LNCAP (cell line): ENCODE data around the gene SLC35C1.

Experiments
- CTCF ChIP-seq: fragments of 450-650 bp; IDR thresholded peaks from 2 replicates; pipeline ENCODE4 v1.5.1; 2017; ENCODE audit warnings: mild to moderate bottlenecking

SLC35C1 gene

GRCh38 chr11:45804761-45805304, at the start of gene SLC35C1:
Gene SLC35C1, plus strand, starts transcription at chr11:45805149. Its CDS starts 653 bp downstream, at chr11:45805802.
- TF ChIP-seq CTCF = no peak; the same call in 1 of the 2 replicates

- TF ChIP-seq CTCF = no peak
These were observed 49.6 kb upstream of the SLC35C1 start for GRCh38 chr11:45755281-45755859.

DNA sequence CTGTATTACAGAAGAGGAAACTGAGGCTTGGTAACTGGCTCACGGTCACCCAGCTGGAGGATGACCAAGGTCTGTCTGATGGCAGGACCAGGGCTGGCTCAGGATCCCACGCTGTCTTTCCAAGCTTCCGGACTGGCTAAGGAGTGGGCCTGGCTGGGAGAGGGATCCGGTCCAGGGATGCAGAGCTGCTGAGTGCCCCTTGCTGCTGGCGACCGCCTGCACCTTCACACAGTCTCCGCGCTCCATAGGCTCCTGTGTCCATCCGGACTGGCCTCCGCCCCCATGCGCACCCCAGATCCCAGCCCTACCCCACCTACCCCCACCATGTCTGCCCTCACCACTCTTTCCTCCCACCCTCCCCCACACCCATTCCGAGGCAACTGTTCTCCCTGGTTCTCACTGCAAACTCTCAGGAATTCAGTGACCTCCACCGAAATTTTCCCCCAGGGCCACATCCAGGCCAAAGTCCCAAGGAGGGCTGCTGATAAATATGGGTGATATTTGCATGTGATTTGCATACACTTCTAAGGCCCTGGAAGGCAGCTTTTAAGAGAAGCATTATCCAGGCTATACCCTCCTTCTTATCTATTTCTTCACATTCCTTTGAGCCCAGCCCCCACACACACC, 48.5 kb upstream of the SLC35C1 start:
- TF ChIP-seq CTCF = no peak

GRCh38 chr11:45757672-45758071, 47.3 kb upstream of the SLC35C1 start:
- TF ChIP-seq CTCF = no peak

DNA sequence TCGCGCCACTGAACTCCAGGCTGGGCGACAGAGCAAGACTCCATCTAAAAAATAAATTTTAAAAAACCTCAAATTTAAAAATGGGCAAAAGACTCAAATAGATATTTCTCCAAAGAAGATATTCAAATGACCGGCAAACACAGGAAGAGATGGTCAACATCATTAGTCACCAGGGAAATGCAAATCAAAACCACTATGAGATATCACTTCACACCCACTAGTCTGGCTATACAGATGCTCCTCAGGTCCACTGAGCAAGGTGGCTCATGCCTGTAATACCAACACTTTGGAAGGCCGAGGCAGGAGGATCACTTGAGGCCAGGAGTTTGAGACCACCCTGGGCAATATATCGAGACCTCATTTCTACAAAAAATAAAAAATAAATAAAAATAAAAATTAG, 43.3 kb upstream of the SLC35C1 start:
- no peak for TF ChIP-seq CTCF

DNA sequence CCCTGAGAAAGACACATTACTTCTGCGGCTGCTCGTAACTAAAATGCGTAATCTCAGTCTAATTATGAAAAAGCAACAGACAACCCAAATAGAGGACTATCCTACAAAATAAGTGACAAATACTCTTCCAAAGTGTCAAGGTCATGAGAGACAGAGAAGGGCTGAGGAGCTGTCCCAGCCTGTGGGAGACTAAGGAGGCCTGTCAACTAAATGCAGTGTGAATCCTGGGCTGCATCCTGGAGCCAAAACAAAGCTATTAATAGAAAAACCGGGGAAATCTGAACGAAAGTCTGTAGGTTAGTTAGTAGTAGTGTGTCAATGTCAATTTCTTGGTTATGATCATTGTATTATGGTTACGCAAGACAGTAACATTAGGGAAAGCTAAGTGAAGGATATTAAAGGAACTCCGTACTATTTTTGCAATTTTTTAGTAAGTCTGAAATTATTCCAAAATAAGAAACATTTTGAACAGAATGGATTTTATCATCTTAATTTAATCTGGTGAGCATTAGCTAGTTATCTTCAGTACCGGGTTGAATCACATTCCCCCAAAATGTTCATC, 39.8 kb upstream of the SLC35C1 start:
- TF ChIP-seq CTCF = no peak

DNA sequence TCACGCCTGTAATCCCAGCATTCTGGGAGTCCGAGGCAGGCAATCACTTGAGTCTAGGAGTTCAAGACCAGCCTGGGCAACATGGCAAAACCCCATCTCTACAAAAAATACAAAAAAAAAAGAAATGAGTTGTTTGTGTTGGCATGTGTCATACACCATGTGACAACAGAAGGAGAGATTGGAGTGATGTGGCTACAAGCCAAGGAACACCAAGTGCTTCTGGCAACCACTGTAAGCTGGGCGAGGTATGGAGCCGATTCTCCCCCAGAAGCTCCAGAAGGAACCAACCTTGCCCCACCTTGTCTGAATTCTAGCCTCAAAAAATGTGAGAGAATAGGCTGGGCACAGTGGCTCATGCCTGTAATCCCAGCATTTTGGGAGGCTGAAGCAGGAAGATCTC, 39.1 kb upstream of the SLC35C1 start:
- no peak for TF ChIP-seq CTCF
